NCI-H187 (cell line): ENCODE data around the gene TPSAB1.

ENCODE experiments used
- DNase-seq, 2 experiments: peaks; one replicate each; lab custom pipeline; 2025; lab: John Stamatoyannopoulos, UW

TPSAB1 gene

DNA sequence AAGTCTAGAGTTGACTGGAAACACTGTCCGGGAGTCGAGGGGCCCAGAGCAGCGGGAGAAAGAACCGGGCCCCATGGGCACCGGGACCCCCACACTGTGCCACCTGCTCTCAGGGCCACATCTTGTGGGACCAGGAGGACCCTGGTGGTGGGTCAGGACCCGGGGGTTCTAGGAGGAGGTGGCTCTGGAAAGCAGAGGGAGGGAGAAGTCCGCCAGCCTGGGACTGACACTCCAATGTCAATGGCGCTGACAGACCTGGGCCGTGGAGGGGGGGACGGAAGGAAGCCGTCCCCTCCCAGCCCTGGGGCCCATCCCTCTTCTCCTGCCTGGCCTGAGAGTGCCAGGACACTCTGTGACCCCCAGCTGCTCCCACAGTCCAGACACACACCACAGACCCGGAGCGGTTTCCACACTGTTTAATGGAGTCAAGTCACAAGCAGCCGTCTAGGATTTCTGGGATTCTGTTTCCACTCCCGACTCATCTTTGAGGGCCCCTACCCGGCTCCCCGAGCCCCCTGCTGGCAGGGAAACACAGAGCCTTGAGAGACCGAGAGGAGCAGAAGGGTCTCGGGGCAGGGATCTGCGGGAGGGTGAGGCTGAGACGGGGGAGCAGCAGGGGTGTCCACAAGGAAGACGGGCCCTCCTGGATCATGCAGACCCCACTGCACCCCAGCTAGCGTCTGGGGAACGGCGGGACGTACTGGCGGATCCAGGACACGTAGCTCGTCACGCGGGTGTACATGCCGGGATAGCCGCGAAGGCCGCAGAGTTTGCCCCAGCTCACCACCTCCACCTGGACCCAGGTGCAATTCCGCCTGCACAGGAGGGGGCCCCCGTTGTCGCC is 45.4 kb downstream of the TPSAB1 start:
- DNase-seq, result no peak

DNA sequence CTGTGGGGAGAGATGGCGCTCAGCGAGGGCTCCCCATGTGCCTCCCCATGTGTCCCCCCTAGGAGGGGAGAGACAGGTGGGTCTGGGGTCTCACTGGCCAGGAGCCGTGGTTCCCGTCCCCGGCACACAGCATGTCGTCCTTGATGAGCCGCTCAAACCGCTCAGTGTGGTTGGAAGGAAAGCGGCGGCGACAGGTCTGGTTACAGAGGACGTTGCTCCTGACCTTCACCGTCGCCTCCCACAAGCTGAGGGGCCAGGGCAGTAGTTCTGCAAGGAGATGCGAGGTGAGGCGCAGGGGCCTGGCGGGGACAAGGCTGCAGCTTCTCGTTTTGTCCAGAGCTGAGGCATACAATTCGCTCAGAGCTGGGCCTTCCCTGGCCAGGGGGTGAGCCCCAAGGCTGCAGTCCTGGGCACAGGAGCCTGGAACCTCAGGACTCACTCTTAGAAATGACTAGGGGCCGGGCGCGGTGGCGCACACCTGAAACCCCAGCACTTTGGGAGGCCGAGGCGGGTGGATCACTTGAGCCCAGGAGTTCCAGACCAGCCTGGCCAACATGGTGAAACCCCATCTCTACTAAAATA is 46.1 kb downstream of the TPSAB1 start:
- DNase-seq, result no peak

DNA sequence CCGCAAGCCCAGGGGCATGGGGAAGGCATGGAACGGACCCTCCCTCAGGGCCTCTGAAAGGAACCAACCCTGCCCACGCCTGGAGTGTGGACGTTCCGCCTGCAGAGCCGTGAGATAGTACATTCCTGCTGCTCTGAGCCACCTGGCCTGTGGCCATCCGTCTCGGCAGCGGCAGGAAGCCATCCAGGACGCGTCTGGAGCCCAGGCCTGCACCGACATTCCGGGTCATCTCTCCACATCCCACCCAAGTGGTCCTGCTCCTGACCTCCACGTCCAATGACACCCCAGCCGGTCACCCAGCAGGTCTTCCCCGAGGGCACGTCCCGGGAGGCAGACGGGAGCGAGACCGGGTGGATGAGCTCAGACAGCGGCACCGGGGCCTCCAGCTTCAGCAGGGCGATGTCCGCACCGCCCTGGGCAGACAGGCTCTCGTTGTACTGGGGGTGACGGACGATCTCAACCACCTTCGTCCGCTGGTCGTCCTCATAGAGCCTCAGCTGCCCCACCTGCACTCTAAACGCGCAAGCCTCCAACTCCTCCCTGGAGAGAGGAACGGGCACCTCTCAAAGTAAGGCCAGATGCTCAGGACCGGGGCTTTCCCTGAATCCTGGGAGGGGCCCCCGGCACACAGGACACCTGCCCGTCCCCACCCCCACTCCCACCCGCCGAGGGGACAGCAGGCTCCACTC is 47.6 kb downstream of the TPSAB1 start:
- no peak for DNase-seq

DNA sequence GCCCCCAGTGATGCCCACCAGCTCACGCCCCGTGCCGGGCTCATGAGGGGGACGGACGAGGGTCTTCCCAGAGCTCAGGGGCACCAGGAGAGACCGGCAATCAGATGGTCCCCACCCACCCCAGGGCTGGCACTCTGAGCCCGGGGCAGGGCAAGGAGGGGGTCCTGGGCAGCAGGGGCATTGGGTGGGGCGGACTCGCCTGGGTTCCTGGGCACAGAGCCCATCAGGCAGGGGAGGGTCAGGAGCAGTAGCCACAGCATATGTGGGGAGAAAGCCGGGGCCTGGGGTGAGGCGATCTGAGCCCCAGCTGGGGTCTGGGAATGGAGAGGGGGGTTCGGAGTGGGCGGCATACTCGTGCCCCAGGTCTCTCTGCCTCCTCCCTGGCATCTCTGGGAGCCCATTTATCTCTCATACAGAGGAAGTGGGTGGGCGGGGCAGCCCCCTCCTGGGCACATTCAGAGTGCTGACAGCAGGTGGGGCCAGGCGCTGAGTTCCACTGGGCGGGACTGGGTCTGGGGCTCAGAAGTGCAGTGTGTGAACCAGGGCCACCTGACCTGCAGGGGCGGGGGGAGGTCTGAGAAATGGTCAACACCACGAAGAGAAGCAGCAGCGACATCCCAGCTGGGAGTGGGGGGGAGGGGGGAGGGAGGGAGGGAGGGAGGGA is 48.4 kb downstream of the TPSAB1 start:
- DNase-seq, result no peak

DNA sequence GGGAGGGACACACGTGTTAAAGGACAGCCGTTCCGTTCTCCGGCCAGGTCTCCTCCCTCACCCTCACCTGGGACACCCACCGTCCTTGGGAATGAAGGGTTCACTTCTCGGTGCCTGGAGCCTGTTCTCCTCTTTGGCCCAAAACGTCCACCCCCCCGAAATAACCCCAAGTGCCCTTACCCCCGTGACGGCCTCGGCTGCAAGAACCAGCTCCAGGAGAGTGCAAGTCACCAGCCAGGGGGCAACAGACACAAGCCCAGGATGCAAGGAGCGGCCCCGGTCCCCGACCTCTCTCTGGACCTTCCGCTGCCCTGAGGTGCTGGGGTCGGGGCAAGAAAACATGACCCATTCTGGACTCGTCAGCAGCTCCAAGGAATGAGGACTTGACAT is 49.0 kb downstream of the TPSAB1 start:
- no peak for DNase-seq

DNA sequence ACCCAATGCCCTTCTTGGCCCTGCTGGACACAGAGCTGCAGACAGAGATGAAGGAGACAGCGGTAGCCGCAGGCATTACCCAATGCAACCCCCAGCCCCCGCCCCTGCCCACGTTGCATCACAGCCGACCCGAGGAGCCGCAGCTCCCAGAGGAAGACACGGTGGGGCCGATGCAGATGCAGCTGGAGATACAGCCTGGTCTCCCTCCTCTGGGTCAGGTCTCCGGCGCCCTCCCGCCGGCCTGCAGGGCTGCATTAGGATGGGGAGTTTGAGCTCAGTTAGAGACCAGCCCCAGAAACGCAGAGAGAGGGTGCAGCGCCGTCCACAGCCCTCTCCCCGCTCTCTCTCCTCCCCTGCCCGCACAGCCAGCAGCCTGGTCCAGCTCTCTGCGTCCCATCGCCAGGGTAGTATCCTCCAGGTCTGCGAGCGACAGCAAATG is 49.6 kb downstream of the TPSAB1 start:
- no peak for DNase-seq

DNA sequence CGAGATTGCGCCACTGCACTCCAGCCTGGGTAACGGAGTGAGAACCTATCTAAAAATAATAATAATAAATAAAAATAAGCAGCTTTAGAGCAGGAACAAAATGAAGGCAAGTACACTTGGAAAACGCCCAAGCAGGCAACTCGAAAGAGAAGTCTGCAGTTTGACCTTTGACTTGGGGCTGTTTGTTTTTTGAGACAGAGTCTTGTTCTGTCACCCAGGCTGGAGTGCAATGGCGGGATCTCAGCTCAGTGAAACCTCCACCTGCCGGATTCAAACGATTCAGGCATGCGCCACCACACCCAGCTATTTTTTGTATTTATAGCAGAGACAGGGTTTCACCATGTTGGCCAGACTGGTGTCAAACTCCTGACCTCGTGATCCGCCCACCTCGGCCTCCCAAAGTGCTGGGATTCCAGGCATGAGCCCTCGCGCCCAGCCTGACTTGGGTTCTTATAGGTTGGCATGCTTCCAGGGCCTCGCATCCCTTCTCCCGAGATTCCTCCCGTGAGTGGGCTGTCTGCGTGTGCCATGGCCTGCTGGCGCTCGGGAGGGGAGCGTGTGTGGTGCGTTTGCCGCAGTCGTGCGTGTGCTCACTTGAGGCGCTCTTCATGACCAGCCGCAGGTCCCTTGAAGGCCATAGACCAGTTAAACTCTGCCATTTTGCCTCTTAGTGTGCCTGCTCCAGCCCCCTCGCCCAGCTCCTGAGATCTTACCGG is 50.5 kb downstream of the TPSAB1 start:
- DNase-seq, result peak; percentile 69 to 93

DNA sequence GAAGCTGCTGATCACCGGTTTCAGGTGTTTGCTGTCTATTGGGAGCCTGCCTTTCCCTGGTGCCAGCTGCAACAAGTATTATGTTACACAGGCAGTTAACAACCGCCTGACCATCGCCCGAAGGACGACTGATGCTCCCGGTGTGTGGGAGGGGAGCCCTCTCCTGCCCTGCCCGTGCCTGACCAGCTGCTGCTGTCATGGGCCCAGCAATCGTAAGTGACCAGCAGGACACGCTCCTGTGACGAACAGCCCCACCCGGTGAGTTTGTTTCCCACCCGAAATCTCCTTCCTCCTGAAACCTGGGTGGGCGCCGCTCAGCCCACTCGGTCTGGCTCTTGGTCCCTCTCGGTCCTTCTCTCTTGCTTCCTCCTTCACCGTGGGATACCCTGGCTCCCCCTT is 51.1 kb downstream of the TPSAB1 start:
- peak in 1 of 2 experiments; percentile 93 for DNase-seq
